HCT116 (cell line): ENCODE measurements around the gene LRRC52.

Source experiments
- EZH2 ChIP-seq: fragments of 200-600 bp; sonication (generic); IDR thresholded peaks from 2 replicates; pipeline ENCODE4 v1.6.1; 2017; ENCODE audit warnings: antibody characterized with exemption, mixed run types
- POLR2A ChIP-seq: IDR thresholded peaks from 2 replicates; pipeline ENCODE4 v1.7.0; 2011; ENCODE audit warnings: borderline replicate concordance; ENCODE audit not compliant: insufficient read depth, insufficient read length; ENCODE audit errors: extremely low read depth
- RAD21 ChIP-seq: IDR thresholded peaks from 2 replicates; pipeline ENCODE4 v1.6.1; 2012; ENCODE audit warnings: low read depth, mild to moderate bottlenecking

DNA sequence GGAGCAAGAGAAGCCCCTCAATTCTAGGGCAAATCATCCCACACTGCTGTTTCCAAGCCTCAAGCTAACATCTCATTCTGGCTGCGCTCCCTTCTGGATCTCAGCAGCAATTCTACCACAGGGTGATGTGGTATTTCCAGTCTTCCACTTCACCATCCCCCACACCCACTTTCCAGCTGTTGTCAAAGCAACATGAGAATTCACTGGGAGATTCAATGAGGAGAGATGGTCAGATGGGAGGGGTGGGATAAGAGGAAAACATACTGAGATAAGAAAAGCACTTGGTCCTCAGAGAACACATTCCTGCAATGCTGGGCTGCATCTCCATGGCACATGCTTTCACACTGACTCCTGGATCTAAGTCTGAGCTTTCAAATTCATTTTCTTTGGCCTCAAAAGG is 47.3 kb upstream of the LRRC52 start:
- TF ChIP-seq POLR2A (no peak), RAD21 (no peak), EZH2 (no peak)
